ENCODE results near the gene SCN7A.

The SCN7A gene

DNA sequence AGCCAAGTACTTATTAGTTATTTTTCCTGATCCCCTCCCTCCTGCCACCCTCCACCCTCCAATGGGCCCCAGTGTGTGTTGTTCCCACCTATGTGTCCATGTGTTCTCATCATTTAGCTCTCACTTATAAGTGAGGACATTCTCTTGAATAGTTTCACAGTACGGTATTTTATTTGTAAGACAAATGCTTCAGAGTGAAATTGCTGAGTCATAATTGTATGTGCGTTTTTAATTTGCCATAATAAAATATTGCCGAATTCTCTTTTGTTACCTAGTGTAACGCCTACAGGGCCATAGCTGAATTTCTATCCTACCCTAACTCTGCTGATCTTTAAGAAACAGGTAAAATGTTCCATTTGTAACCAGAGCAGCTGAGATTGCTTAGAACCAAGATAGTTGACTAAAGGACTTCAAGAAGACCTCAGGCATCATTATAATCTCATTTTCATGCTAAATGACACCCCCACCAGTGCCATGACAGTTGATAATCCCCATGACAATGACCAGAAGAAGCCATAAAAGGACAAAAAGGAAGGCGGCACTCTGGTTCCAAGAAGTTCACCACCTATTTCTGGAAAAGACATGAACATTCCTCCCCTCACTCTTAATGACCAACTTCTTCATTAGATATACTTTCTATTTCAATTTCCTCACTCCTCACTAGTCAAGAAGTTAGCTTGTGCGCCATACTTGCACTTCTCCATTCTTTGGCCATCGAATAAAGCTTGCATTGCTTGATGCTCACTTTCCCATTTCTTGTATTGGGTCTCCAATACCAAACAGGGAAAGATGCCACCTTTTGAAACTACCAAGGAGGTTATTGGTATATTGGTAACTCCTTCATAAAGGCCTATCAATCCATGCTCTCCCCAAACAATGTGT lies 136.7 kb downstream of the SCN7A start:
- no peak overlapping the region for H3K4me3 ChIP-seq (ENCODE audit: low read depth, low read length)
- DNase-seq (ENCODE audit: low read depth, low spot score), result no peak
- TF ChIP-seq, protein P1, sequence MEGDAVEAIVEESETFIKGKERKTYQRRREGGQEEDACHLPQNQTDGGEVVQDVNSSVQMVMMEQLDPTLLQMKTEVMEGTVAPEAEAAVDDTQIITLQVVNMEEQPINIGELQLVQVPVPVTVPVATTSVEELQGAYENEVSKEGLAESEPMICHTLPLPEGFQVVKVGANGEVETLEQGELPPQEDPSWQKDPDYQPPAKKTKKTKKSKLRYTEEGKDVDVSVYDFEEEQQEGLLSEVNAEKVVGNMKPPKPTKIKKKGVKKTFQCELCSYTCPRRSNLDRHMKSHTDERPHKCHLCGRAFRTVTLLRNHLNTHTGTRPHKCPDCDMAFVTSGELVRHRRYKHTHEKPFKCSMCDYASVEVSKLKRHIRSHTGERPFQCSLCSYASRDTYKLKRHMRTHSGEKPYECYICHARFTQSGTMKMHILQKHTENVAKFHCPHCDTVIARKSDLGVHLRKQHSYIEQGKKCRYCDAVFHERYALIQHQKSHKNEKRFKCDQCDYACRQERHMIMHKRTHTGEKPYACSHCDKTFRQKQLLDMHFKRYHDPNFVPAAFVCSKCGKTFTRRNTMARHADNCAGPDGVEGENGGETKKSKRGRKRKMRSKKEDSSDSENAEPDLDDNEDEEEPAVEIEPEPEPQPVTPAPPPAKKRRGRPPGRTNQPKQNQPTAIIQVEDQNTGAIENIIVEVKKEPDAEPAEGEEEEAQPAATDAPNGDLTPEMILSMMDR (IDR thresholded peaks at IDR 0.05; ENCODE audit: low read depth, low read length), result no peak
- in situ Hi-C loops (cut with HindIII; ENCODE audit: low sequenced_read_pairs), result no loop called here
